Kidney epithelial cell (primary cell): ENCODE data around the gene CDK10. TPM values are rescaled to one million over a fixed set of nuclear protein-coding genes. Genes with fewer than 3 reads are reported as not detected.
"Not testable (repeated sequence)": the region's sequence is repeated elsewhere in the genome, so short reads cannot be mapped to it uniquely, and the experiment has no call there.

Source experiments
- DNase-seq: peaks from one replicate; pipeline ENCODE4 v3.0.0-alpha.2; 2010; ENCODE audit warnings: low read depth
- H3K27me3 ChIP-seq: 2 replicates; pipeline ENCODE4 v1.6.0; 2011; ENCODE audit warnings: low read length; ENCODE audit not compliant: control insufficient read depth, insufficient read depth
- H3K36me3 ChIP-seq: 2 replicates; pipeline ENCODE4 v1.5.1; 2011; ENCODE audit warnings: low read length; ENCODE audit not compliant: control insufficient read depth, insufficient read depth
- H3K4me3 ChIP-seq: 2 replicates; pipeline ENCODE4 v1.5.1; 2011; ENCODE audit warnings: low read depth, mild to moderate bottlenecking, control low read depth, low read length
- total RNA-seq: library from RNA; depleted of rRNA; stranded (reverse); fragments of >200 nt; gene quantifications from 2 replicates; pipeline ENCODE4 v1.2.3, GENCODE V29; 2015
- TF ChIP-seq, protein P1 (sequence below): IDR thresholded peaks from 2 replicates; pipeline ENCODE4 v1.5.1; 2011; ENCODE audit warnings: mild to moderate bottlenecking, moderate library complexity, low read length, control low read depth, inconsistent platforms; ENCODE audit not compliant: insufficient read depth, poor library complexity, severe bottlenecking

CDK10 gene
- total RNA-seq, 1 donor from 2014 or later: 50.5 TPM

DNA sequence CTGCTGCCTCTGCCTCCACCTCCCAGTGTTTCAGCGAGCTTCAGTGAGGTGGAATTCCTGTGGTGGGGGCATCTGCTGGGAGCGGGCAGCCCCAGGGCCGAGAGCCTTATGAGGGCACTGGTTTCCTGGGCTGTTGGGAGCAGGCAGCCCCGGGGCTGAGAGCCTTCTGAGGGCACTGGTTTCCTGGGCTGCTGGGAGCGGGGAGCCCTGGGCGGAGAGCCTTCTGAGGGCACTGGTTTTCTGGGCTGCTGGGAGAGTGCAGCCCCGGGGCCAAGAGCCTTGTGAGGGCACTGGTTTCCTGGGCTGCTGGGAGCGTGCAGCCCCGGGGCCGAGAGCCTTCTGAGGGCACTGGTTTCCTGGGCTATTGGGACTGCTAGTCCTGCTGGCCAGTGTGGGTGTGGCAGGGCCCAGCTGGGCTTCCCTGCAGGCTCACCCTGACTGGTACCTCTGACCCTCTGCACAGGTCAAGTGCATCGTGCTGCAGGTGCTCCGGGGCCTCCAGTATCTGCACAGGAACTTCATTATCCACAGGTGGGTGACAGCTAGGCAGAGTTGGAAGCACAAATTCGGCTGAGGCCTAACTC, 5.6 kb downstream of the CDK10 start:
- TF ChIP-seq, protein P1, sequence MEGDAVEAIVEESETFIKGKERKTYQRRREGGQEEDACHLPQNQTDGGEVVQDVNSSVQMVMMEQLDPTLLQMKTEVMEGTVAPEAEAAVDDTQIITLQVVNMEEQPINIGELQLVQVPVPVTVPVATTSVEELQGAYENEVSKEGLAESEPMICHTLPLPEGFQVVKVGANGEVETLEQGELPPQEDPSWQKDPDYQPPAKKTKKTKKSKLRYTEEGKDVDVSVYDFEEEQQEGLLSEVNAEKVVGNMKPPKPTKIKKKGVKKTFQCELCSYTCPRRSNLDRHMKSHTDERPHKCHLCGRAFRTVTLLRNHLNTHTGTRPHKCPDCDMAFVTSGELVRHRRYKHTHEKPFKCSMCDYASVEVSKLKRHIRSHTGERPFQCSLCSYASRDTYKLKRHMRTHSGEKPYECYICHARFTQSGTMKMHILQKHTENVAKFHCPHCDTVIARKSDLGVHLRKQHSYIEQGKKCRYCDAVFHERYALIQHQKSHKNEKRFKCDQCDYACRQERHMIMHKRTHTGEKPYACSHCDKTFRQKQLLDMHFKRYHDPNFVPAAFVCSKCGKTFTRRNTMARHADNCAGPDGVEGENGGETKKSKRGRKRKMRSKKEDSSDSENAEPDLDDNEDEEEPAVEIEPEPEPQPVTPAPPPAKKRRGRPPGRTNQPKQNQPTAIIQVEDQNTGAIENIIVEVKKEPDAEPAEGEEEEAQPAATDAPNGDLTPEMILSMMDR: no peak
- Histone ChIP-seq H3K4me3 (no peak overlapping the region), H3K36me3 (peaks cover 1% of the 10 kb centered on the region), H3K27me3 (no peaks in the 10 kb centered on the region)
- no peak for DNase-seq

- H3K36me3 ChIP-seq: peaks cover 1% of the 10 kb centered on the region
- TF ChIP-seq, protein P1: no peak
- no peak for DNase-seq
These were observed 6.8 kb downstream of the CDK10 start for GRCh38 chr16:89693289-89693731.

DNA sequence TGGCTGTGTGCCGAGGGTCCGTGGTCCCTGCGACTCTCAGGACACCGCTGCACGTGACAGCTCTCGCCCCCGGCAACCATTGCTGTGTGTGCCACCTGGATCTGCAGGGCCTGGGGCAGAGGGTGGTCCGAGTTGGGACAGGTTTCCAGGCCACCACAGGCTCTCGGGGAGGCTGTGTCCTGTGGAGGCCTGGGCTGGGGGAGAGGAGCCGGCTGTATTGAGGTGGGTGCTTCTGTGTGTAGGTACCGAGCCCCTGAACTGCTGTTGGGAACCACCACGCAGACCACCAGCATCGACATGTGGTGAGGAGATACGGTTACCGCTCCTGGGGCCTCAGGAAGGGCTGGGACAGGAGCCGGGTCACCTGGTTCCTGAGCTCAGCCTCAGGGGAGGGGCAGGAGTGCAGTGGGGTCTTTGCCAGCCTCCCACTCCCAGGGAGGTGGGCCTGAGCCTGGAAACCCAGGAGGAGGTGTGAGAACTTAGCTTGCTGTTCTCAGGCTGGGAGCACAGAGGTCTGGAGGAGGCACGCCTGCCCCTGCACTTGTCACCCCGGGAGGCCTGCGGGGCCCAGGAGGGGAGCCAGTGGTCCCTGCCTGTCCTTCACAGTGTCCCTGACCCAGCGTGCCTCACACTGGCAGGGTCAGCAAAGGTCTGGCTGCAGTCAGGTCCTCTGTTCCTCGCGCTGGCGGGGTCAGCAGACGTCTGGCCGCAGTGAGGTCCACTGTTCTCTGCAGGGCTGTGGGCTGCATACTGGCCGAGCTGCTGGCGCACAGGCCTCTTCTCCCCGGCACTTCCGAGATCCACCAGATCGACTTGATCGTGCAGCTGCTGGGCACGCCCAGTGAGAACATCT, 7.7 kb downstream of the CDK10 start:
- TF ChIP-seq, protein P1: no peak
- peaks cover 1% of the 10 kb centered on the region for H3K36me3 ChIP-seq
- no peaks in the 10 kb centered on the region for H3K27me3 ChIP-seq
- no peak for DNase-seq
- no peak overlapping the region for H3K4me3 ChIP-seq

More at GRCh38 chr16:89693289-89693731, 6.8 kb downstream of the CDK10 start:
- Histone ChIP-seq H3K4me3 (no peak overlapping the region), H3K27me3 (no peaks in the 10 kb centered on the region)

DNA sequence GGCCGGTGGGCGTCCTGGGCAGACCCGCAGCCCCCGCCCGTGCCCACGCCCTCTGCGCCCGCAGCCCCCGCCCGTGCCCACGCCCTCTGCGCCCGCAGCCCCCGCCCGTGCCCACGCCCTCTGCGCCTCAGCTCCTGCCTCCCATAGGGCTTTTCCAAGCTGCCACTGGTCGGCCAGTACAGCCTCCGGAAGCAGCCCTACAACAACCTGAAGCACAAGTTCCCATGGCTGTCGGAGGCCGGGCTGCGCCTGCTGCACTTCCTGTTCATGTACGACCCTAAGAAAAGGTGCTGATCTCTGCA, 8.2 kb downstream of the CDK10 start:
- not testable (repeated sequence) for H3K27me3 ChIP-seq, H3K4me3 ChIP-seq, H3K36me3 ChIP-seq, DNase-seq

- no peaks in the 10 kb centered on the region for H3K27me3 ChIP-seq
- TF ChIP-seq, protein P1: no peak
- DNase-seq: no peak
- H3K4me3 ChIP-seq: no peak overlapping the region
- peaks cover 1% of the 10 kb centered on the region for H3K36me3 ChIP-seq
These were observed 8.8 kb downstream of the CDK10 start for GRCh38 chr16:89695086-89695874.
